NCI-H1436 (cell line): Measurements from ENCODE around the gene PPID.
A peak's percentile ranks its signal among the peaks of the same experiment; 100 is the strongest.
"Not testable (repeated sequence)": the region's sequence is repeated elsewhere in the genome, so short reads cannot be mapped to it uniquely, and the experiment has no call there.

Experiments
- DNase-seq: peaks from one replicate; lab custom pipeline; 2025; lab: John Stamatoyannopoulos, UW

The PPID gene

GRCh38 chr4:158722917-158723793 lies at the start of gene PPID:
Gene PPID, minus strand, starts transcription at chr4:158723396. Its CDS starts 108 bp downstream, at chr4:158723288.
- DNase-seq: peak; percentile 68

GRCh38 chr4:158771776-158772175 lies 48.6 kb upstream of the PPID start:
- no peak for DNase-seq

GRCh38 chr4:158770671-158771070 lies 47.5 kb upstream of the PPID start:
- DNase-seq: no peak

GRCh38 chr4:158769175-158769921 lies 46.2 kb upstream of the PPID start:
- DNase-seq: no peak

- DNase-seq: peak; percentile 77
Observed at GRCh38 chr4:158768555-158769174, 45.5 kb upstream of the PPID start, which contains the start of gene FNIP2. Gene FNIP2, plus strand, starts transcription at chr4:158769026. Its CDS starts 187 bp downstream, at chr4:158769213.

GRCh38 chr4:158767451-158767850 lies 44.3 kb upstream of the PPID start:
- DNase-seq: no peak

GRCh38 chr4:158766434-158767044 lies 43.3 kb upstream of the PPID start:
- no peak for DNase-seq

GRCh38 chr4:158763462-158763861 lies 40.3 kb upstream of the PPID start:
- DNase-seq: no peak

- no peak for DNase-seq
Observed at GRCh38 chr4:158762553-158762952, 39.4 kb upstream of the PPID start.

- no peak for DNase-seq
Observed at GRCh38 chr4:158760866-158761265, 37.7 kb upstream of the PPID start.

GRCh38 chr4:158759539-158759938 lies 36.3 kb upstream of the PPID start:
- not testable (repeated sequence) for DNase-seq

GRCh38 chr4:158758703-158759102 lies 35.5 kb upstream of the PPID start:
- DNase-seq: no peak

GRCh38 chr4:158758142-158758541 lies 34.9 kb upstream of the PPID start:
- no peak for DNase-seq

GRCh38 chr4:158756588-158756987 lies 33.4 kb upstream of the PPID start:
- DNase-seq: no peak

GRCh38 chr4:158755819-158756218 lies 32.6 kb upstream of the PPID start:
- DNase-seq: not testable (repeated sequence)

- no peak for DNase-seq
Observed at GRCh38 chr4:158754385-158755180, 31.4 kb upstream of the PPID start.

- no peak for DNase-seq
Observed at GRCh38 chr4:158750379-158750778, 27.2 kb upstream of the PPID start.

GRCh38 chr4:158746537-158746936 lies 23.3 kb upstream of the PPID start:
- DNase-seq: not testable (repeated sequence)

GRCh38 chr4:158741326-158742021 lies 18.3 kb upstream of the PPID start:
- DNase-seq: no peak

GRCh38 chr4:158739600-158739999 lies 16.4 kb upstream of the PPID start:
- no peak for DNase-seq

GRCh38 chr4:158738866-158739265 lies 15.7 kb upstream of the PPID start:
- no peak for DNase-seq
